ENCODE data around the gene CNNM2.

The CNNM2 gene

DNA sequence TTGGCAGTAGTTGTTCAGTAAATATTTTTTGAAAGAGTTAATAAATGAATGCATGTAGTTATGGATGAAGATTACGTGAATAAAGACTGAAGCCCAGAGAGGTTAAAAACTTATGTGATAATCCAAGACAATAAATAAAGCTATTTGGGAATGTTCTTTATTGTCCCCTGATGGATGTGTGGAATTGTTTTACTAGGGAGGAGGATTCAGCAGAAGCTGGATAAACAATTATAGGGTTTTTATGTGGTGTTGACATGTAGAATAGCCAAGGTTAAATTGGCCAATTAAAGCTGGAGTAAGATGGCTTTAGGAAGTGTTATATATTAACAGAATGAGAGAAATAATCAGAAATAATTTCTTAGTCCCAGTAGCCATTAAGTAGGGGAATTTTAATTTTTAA is 66.0 kb downstream of the CNNM2 start:
- no peak for DNase-seq (ENCODE audit: extremely low read depth, low read depth)
- TF ChIP-seq, protein P1, sequence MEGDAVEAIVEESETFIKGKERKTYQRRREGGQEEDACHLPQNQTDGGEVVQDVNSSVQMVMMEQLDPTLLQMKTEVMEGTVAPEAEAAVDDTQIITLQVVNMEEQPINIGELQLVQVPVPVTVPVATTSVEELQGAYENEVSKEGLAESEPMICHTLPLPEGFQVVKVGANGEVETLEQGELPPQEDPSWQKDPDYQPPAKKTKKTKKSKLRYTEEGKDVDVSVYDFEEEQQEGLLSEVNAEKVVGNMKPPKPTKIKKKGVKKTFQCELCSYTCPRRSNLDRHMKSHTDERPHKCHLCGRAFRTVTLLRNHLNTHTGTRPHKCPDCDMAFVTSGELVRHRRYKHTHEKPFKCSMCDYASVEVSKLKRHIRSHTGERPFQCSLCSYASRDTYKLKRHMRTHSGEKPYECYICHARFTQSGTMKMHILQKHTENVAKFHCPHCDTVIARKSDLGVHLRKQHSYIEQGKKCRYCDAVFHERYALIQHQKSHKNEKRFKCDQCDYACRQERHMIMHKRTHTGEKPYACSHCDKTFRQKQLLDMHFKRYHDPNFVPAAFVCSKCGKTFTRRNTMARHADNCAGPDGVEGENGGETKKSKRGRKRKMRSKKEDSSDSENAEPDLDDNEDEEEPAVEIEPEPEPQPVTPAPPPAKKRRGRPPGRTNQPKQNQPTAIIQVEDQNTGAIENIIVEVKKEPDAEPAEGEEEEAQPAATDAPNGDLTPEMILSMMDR (IDR thresholded peaks at IDR 0.05; ENCODE audit: low read depth, low read length, missing control alignments) = no peak
- H3K4me3 ChIP-seq (replicated peaks; ENCODE audit: low read depth, low read length) = no peak overlapping the region

DNA sequence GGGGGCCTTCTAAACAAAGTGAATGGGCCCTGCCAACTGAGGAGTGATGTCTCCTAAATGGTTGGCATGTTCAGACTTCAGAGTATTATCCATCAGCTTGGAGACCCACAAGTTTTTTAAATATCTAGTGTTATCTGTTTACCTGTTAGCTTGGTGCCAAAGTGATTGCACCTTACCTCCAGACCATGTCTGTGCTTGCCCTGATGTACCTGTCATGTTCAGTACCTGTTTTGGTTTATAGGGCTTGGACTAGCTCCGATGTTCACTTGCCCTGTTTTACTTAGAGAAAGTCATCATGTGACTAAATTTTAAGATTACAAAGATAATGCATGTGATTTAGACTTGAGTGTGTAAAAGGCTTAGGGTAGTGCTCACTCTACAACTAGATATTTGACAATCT is 67.7 kb downstream of the CNNM2 start:
- no peak for DNase-seq (ENCODE audit: extremely low read depth, low read depth)
- no peak overlapping the region for H3K4me3 ChIP-seq (replicated peaks; ENCODE audit: low read depth, low read length)
- TF ChIP-seq, protein P1 (IDR thresholded peaks at IDR 0.05; ENCODE audit: low read depth, low read length, missing control alignments) = no peak

DNA sequence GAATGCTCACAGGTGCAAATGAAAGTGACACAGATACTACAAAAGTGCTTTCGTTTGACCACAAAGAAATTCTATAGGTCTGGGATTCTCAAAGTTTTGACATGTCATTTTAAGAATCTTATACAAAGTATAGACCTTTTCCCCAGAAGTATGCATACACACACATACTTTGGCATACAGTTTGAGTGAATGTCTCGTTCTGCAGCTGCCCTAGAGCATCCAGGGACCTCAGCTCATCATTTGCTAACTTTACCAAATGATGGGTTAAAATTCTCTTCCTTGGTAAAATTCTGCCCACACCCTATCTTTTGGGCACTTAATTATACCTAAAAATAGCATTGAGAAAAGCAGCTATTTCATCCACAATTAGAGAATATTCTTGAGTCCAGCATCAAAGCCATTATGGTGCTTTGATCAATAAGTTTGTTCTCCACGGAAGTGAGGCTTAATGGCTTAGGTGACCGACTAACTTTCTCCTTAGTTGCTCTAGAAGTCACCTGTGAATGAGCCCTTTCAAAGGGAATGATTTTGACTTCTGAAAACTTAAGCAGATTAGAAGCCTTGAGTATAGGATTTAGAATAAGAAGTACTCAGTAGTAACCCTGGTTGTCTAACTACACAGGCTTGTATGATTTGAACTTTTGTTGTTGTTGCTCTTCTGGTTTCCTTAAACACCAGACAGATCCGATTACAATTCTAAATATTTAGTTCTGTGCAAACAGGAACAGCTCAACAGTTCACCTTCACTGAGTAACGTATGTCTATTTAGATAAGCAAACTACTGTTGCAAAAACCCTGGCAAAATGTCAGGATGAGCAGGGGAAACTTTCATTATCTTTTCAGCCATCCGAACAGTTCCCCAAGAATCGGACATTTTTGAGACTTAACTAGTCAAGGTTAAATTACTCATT is 70.6 kb downstream of the CNNM2 start:
- no peak for DNase-seq (ENCODE audit: extremely low read depth, low read depth)
- H3K4me3 ChIP-seq (replicated peaks; ENCODE audit: low read depth, low read length) = no peak overlapping the region
- TF ChIP-seq, protein P1 (IDR thresholded peaks at IDR 0.05; ENCODE audit: low read depth, low read length, missing control alignments) = no peak

DNA sequence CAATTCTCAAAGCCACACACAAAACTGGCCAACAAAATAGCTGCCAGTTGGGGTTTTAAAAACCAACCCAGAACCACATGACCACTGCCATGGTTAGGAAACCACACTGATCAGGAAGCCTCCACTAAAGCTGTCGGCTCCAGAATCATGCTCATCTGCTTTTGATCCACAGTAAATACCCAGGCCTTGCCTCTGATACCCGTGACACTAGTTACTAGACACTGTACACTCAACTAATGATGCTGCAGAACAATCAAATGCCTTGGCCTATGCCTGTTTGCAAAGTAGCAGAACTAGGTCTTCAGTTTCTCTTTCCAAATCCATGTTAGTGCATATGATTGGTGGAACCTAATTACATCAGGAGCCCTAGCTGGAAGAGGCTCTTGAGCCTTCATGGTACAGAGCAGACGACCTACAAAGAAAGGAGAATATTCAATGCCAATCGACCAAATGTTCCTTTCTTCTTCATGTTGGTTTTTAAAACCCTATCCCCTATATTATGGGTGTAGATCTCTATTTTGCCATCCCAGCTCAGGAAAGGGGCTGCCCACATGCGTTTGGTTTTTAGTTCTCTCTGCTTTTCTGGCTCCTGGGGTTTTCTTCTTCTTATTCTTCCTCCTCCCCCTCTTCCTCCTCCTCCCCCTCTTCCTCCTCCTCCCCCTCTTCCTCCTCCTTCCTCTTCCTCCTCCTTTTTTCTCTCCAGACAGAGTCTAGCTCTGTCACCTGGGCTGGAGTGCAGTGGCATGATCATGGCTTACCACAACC is 76.6 kb downstream of the CNNM2 start:
- TF ChIP-seq, protein P1 (IDR thresholded peaks at IDR 0.05; ENCODE audit: low read depth, low read length, missing control alignments) = no peak

DNA sequence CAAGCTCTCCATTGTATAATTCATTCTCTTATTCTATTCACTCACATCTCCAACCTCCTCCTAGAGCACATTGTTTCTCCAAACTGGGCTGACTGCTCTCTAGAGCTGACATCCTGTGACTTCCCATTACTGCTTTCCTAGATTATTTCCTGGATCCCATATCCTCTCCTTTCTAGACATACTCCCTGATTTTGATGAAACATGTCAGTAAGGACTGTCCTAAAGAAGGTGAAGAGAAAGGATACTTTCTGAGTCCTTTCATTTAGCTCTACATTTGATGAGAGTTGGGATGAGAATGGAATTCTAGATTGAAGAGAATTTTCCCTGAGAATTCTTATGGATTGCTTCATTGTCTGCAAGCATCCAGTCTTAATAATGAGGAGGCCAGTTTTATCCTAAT is 78.8 kb downstream of the CNNM2 start:
- no peak overlapping the region for H3K4me3 ChIP-seq (replicated peaks; ENCODE audit: low read depth, low read length)
- no peak for DNase-seq (ENCODE audit: extremely low read depth, low read depth)
- TF ChIP-seq, protein P1 (IDR thresholded peaks at IDR 0.05; ENCODE audit: low read depth, low read length, missing control alignments) = no peak

More for the DNA sequence above, 76.6 kb downstream of the CNNM2 start:
- DNase-seq (ENCODE audit: extremely low read depth, low read depth) = no peak
- H3K4me3 ChIP-seq (replicated peaks; ENCODE audit: low read depth, low read length) = no peak overlapping the region

DNA sequence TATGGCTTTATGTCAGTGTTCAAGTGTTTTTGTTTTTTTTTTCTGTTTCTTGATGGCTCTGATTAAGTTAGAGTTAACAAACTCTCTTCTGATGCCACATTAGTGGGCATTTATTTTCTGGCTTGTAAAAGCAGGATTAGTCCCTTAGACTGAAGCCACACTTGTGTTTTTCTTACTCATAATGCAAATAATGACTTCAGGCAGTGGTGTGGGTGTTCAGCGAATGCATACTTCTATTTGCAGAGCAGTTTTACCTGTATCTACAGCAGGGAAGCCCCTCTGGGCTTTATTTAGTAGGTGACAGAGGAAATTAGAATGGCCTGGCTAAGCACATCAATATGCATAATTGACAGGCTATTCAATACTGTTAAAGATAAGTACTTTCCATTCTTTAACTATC is 79.9 kb downstream of the CNNM2 start:
- DNase-seq (ENCODE audit: extremely low read depth, low read depth) = no peak
- TF ChIP-seq, protein P1 (IDR thresholded peaks at IDR 0.05; ENCODE audit: low read depth, low read length, missing control alignments) = no peak
- H3K4me3 ChIP-seq (replicated peaks; ENCODE audit: low read depth, low read length) = no peak overlapping the region

Data from HFF-Myc (cell line).